ENCODE data around the gene SLC25A29. TPM values are rescaled to one million over a fixed set of nuclear protein-coding genes. Genes with fewer than 3 reads are reported as not detected.
A peak's percentile ranks its signal among the peaks of the same experiment; 100 is the strongest.
"Not testable (repeated sequence)": the region's sequence is repeated elsewhere in the genome, so short reads cannot be mapped to it uniquely, and the experiment has no call there.

SLC25A29 gene
- total and polyA plus RNA-seq, 2 donors, result 19.4 to 90.3 TPM

GRCh38 chr14:100297320-100298300, 8.6 kb downstream of the SLC25A29 start:
- H3K9me3 ChIP-seq (ENCODE audit: control insufficient read depth in 2 of 2, insufficient read depth in 1 of 2, low read length in 1 of 2), result no peaks in the 10 kb centered on the region
- peaks cover 3 to 4% of the 10 kb centered on the region in 2 donors for H3K36me3 ChIP-seq (ENCODE audit: control insufficient read depth in 2 of 2, insufficient read depth in 2 of 2, low read length in 1 of 2)
- peaks cover 0 to 8% of the 10 kb centered on the region in 2 donors for H3K4me1 ChIP-seq (ENCODE audit: control insufficient read depth in 2 of 2, insufficient read depth in 2 of 2, low read length in 2 of 2)
- no peaks in the 10 kb centered on the region for H3K27me3 ChIP-seq (ENCODE audit: control insufficient read depth in 2 of 2, insufficient read depth in 1 of 2, low read length in 1 of 2)
- 64% methylated on average over 30 of the region's 30 CpGs for WGBS
- no peak for DNase-seq (ENCODE audit: low read depth in 6 of 9, low spot score in 9 of 9)
- H3K27ac ChIP-seq (ENCODE audit: low read depth in 1 of 2, low read length in 1 of 2), result peak overlapping the region in 1 of 2 donors; percentile 18
- no peak overlapping the region for H3K4me3 ChIP-seq (ENCODE audit: low read length in 2 of 2)

GRCh38 chr14:100296729-100297128, 9.5 kb downstream of the SLC25A29 start:
- 93% methylated on average over 11 of the region's 11 CpGs for WGBS
- not testable (repeated sequence) for H3K9me3 ChIP-seq (ENCODE audit: control insufficient read depth in 2 of 2, insufficient read depth in 1 of 2, low read length in 1 of 2); H3K27me3 ChIP-seq (ENCODE audit: control insufficient read depth in 2 of 2, insufficient read depth in 1 of 2, low read length in 1 of 2); DNase-seq (ENCODE audit: low read depth in 6 of 9, low spot score in 9 of 9); H3K36me3 ChIP-seq (ENCODE audit: control insufficient read depth in 2 of 2, insufficient read depth in 2 of 2, low read length in 1 of 2); H3K4me3 ChIP-seq (ENCODE audit: low read length in 2 of 2); H3K4me1 ChIP-seq (ENCODE audit: control insufficient read depth in 2 of 2, insufficient read depth in 2 of 2, low read length in 2 of 2)
- H3K27ac ChIP-seq (ENCODE audit: low read depth in 1 of 2, low read length in 1 of 2), result peak overlapping the region in 1 of 2 donors; percentile 18

GRCh38 chr14:100296106-100296651, 10.1 kb downstream of the SLC25A29 start:
- H3K4me3 ChIP-seq (ENCODE audit: low read length in 2 of 2), result no peak overlapping the region
- 86% methylated on average over 9 of the region's 9 CpGs for WGBS
- no peaks in the 10 kb centered on the region for H3K27me3 ChIP-seq (ENCODE audit: control insufficient read depth in 2 of 2, insufficient read depth in 1 of 2, low read length in 1 of 2)
- peaks cover 0 to 8% of the 10 kb centered on the region in 2 donors for H3K4me1 ChIP-seq (ENCODE audit: control insufficient read depth in 2 of 2, insufficient read depth in 2 of 2, low read length in 2 of 2)
- DNase-seq (ENCODE audit: low read depth in 6 of 9, low spot score in 9 of 9), result no peak
- no peak overlapping the region for H3K27ac ChIP-seq (ENCODE audit: low read depth in 1 of 2, low read length in 1 of 2)
- no peaks in the 10 kb centered on the region for H3K9me3 ChIP-seq (ENCODE audit: control insufficient read depth in 2 of 2, insufficient read depth in 1 of 2, low read length in 1 of 2)
- peaks cover 8 to 15% of the 10 kb centered on the region in 2 donors for H3K36me3 ChIP-seq (ENCODE audit: control insufficient read depth in 2 of 2, insufficient read depth in 2 of 2, low read length in 1 of 2)

- peaks cover 14 to 20% of the 10 kb centered on the region in 2 donors for H3K36me3 ChIP-seq (ENCODE audit: control insufficient read depth in 2 of 2, insufficient read depth in 2 of 2, low read length in 1 of 2)
- no peaks in the 10 kb centered on the region for H3K9me3 ChIP-seq (ENCODE audit: control insufficient read depth in 2 of 2, insufficient read depth in 1 of 2, low read length in 1 of 2)
- H3K4me1 ChIP-seq (ENCODE audit: control insufficient read depth in 2 of 2, insufficient read depth in 2 of 2, low read length in 2 of 2), result peaks cover 0 to 8% of the 10 kb centered on the region in 2 donors
- 97% methylated on average over 16 of the region's 16 CpGs for WGBS
- no peak overlapping the region for H3K27ac ChIP-seq (ENCODE audit: low read depth in 1 of 2, low read length in 1 of 2)
- H3K27me3 ChIP-seq (ENCODE audit: control insufficient read depth in 2 of 2, insufficient read depth in 1 of 2, low read length in 1 of 2), result no peaks in the 10 kb centered on the region
- H3K4me3 ChIP-seq (ENCODE audit: low read length in 2 of 2), result no peak overlapping the region
- DNase-seq (ENCODE audit: low read depth in 6 of 9, low spot score in 9 of 9), result no peak
Measured at GRCh38 chr14:100295376-100296105, 10.7 kb downstream of the SLC25A29 start.

GRCh38 chr14:100294963-100295330, 11.3 kb downstream of the SLC25A29 start:
- no peaks in the 10 kb centered on the region for H3K27me3 ChIP-seq (ENCODE audit: control insufficient read depth in 2 of 2, insufficient read depth in 1 of 2, low read length in 1 of 2)
- no peak overlapping the region for H3K27ac ChIP-seq (ENCODE audit: low read depth in 1 of 2, low read length in 1 of 2)
- H3K4me3 ChIP-seq (ENCODE audit: low read length in 2 of 2), result no peak overlapping the region
- H3K9me3 ChIP-seq (ENCODE audit: control insufficient read depth in 2 of 2, insufficient read depth in 1 of 2, low read length in 1 of 2), result no peaks in the 10 kb centered on the region
- peaks cover 0 to 8% of the 10 kb centered on the region in 2 donors for H3K4me1 ChIP-seq (ENCODE audit: control insufficient read depth in 2 of 2, insufficient read depth in 2 of 2, low read length in 2 of 2)
- H3K36me3 ChIP-seq (ENCODE audit: control insufficient read depth in 2 of 2, insufficient read depth in 2 of 2, low read length in 1 of 2), result peaks cover 15 to 20% of the 10 kb centered on the region in 2 donors
- no peak for DNase-seq (ENCODE audit: low read depth in 6 of 9, low spot score in 9 of 9)
- 99% methylated on average over 2 of the region's 2 CpGs for WGBS

GRCh38 chr14:100294213-100294962, 11.9 kb downstream of the SLC25A29 start:
- Histone ChIP-seq H3K4me1 (ENCODE audit: control insufficient read depth in 2 of 2, insufficient read depth in 2 of 2, low read length in 2 of 2) (peaks cover 0 to 8% of the 10 kb centered on the region in 2 donors), H3K36me3 (ENCODE audit: control insufficient read depth in 2 of 2, insufficient read depth in 2 of 2, low read length in 1 of 2) (peaks cover 15 to 20% of the 10 kb centered on the region in 2 donors), H3K27me3 (ENCODE audit: control insufficient read depth in 2 of 2, insufficient read depth in 1 of 2, low read length in 1 of 2) (no peaks in the 10 kb centered on the region), H3K4me3 (ENCODE audit: low read length in 2 of 2) (no peak overlapping the region), H3K27ac (ENCODE audit: low read depth in 1 of 2, low read length in 1 of 2) (no peak overlapping the region), H3K9me3 (ENCODE audit: control insufficient read depth in 2 of 2, insufficient read depth in 1 of 2, low read length in 1 of 2) (no peaks in the 10 kb centered on the region)
- no peak for DNase-seq (ENCODE audit: low read depth in 6 of 9, low spot score in 9 of 9)
- 98% methylated on average over 12 of the region's 12 CpGs for WGBS

GRCh38 chr14:100293497-100294212, 12.6 kb downstream of the SLC25A29 start:
- no peak for DNase-seq (ENCODE audit: low read depth in 6 of 9, low spot score in 9 of 9)
- H3K27me3 ChIP-seq (ENCODE audit: control insufficient read depth in 2 of 2, insufficient read depth in 1 of 2, low read length in 1 of 2), result no peaks in the 10 kb centered on the region
- H3K27ac ChIP-seq (ENCODE audit: low read depth in 1 of 2, low read length in 1 of 2), result no peak overlapping the region
- H3K4me1 ChIP-seq (ENCODE audit: control insufficient read depth in 2 of 2, insufficient read depth in 2 of 2, low read length in 2 of 2), result peaks cover 0 to 8% of the 10 kb centered on the region in 2 donors
- H3K4me3 ChIP-seq (ENCODE audit: low read length in 2 of 2), result no peak overlapping the region
- H3K36me3 ChIP-seq (ENCODE audit: control insufficient read depth in 2 of 2, insufficient read depth in 2 of 2, low read length in 1 of 2), result peaks cover 15 to 23% of the 10 kb centered on the region in 2 donors
- WGBS, result 97% methylated on average over 14 of the region's 14 CpGs
- H3K9me3 ChIP-seq (ENCODE audit: control insufficient read depth in 2 of 2, insufficient read depth in 1 of 2, low read length in 1 of 2), result no peaks in the 10 kb centered on the region

GRCh38 chr14:100292776-100293461, 13.3 kb downstream of the SLC25A29 start:
- Histone ChIP-seq H3K27me3 (ENCODE audit: control insufficient read depth in 2 of 2, insufficient read depth in 1 of 2, low read length in 1 of 2) (no peaks in the 10 kb centered on the region), H3K36me3 (ENCODE audit: control insufficient read depth in 2 of 2, insufficient read depth in 2 of 2, low read length in 1 of 2) (peaks cover 15 to 23% of the 10 kb centered on the region in 2 donors), H3K4me1 (ENCODE audit: control insufficient read depth in 2 of 2, insufficient read depth in 2 of 2, low read length in 2 of 2) (peaks cover 0 to 8% of the 10 kb centered on the region in 2 donors), H3K9me3 (ENCODE audit: control insufficient read depth in 2 of 2, insufficient read depth in 1 of 2, low read length in 1 of 2) (no peaks in the 10 kb centered on the region), H3K4me3 (ENCODE audit: low read length in 2 of 2) (no peak overlapping the region), H3K27ac (ENCODE audit: low read depth in 1 of 2, low read length in 1 of 2) (no peak overlapping the region)
- DNase-seq (ENCODE audit: low read depth in 6 of 9, low spot score in 9 of 9), result no peak
- WGBS, result 98% methylated on average over 42 of the region's 42 CpGs

Data from thymus (tissue), 11 donors.